ENCODE data around the gene REC114. TPM values are rescaled to one million over a fixed set of nuclear protein-coding genes. Genes with fewer than 3 reads are reported as not detected.
"Not testable (repeated sequence)": the region's sequence is repeated elsewhere in the genome, so short reads cannot be mapped to it uniquely, and the experiment has no call there.

The REC114 gene
- total and polyA plus RNA-seq, 2 donors (not counting 1 experiment from before 2014, with no cell fraction given), result not detected

- Mint-ChIP-seq H3K4me3 (no peak overlapping the region), H3K4me1 (no peaks in the 10 kb centered on the region), H3K27ac (no peak overlapping the region), H3K27me3 (no peaks in the 10 kb centered on the region), H3K9me3 (ENCODE audit: insufficient read depth) (no peaks in the 10 kb centered on the region)
- ATAC-seq (ENCODE audit: low read depth) (no peak), DNase-seq (no peak)
- H3K9ac ChIP-seq (ENCODE audit: low read length), result no peak overlapping the region
- H2AFZ ChIP-seq (ENCODE audit: insufficient read depth, low read depth, low read length, poor library complexity, severe bottlenecking), result no peak overlapping the region
- peaks cover 4 to 69% of the 10 kb centered on the region in 2 experiments for H3K36me3 ChIP-seq (replicated peaks in 1 of 2; ENCODE audit: control extremely low read depth in 1 of 2, control insufficient read depth in 1 of 2, extremely low read depth in 1 of 2, insufficient read depth in 2 of 2, low read length in 1 of 2)
- intact Hi-C loops (cut with micrococcal nuclease), result no loop called here
- no peaks in the 10 kb centered on the region for H3K79me2 ChIP-seq (ENCODE audit: control insufficient read depth, insufficient read depth, low read length)
- H3K4me2 ChIP-seq (replicated peaks; ENCODE audit: low read depth, low read length, poor library complexity, severe bottlenecking), result no peak overlapping the region
- TF ChIP-seq, protein P1, sequence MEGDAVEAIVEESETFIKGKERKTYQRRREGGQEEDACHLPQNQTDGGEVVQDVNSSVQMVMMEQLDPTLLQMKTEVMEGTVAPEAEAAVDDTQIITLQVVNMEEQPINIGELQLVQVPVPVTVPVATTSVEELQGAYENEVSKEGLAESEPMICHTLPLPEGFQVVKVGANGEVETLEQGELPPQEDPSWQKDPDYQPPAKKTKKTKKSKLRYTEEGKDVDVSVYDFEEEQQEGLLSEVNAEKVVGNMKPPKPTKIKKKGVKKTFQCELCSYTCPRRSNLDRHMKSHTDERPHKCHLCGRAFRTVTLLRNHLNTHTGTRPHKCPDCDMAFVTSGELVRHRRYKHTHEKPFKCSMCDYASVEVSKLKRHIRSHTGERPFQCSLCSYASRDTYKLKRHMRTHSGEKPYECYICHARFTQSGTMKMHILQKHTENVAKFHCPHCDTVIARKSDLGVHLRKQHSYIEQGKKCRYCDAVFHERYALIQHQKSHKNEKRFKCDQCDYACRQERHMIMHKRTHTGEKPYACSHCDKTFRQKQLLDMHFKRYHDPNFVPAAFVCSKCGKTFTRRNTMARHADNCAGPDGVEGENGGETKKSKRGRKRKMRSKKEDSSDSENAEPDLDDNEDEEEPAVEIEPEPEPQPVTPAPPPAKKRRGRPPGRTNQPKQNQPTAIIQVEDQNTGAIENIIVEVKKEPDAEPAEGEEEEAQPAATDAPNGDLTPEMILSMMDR (IDR thresholded peaks at IDR 0.05), result no peak
- no peak for TF ChIP-seq EZH2 (IDR thresholded peaks at IDR 0.05; ENCODE audit: borderline replicate concordance, insufficient read depth, low read depth, low read length, poor library complexity, severe bottlenecking)
- no peak overlapping the region for H3K4me3 ChIP-seq (ENCODE audit: control extremely low read depth in 1 of 5, extremely low read depth in 1 of 5, insufficient read depth in 1 of 5, low read depth in 2 of 5, low read length in 4 of 5)
- ChIA-PET POLR2A (no interaction called here), CTCF (no interaction called here)
- no peaks in the 10 kb centered on the region for H4K20me1 ChIP-seq (ENCODE audit: control insufficient read depth, insufficient read depth, low read length, poor library complexity, severe bottlenecking)
- H3K4me1 ChIP-seq (ENCODE audit: control insufficient read depth in 2 of 2, insufficient read depth in 2 of 2, low read length in 2 of 2), result no peaks in the 10 kb centered on the region
- WGBS (ENCODE audit: insufficient coverage), result 92% methylated on average over 5 of the region's 9 CpGs
- no peaks in the 10 kb centered on the region for H3K9me3 ChIP-seq (ENCODE audit: control extremely low read depth in 1 of 3, control insufficient read depth in 2 of 3, insufficient read depth in 1 of 3, low read length in 2 of 3)
- H3K27ac ChIP-seq (ENCODE audit: low read length in 2 of 2), result no peak overlapping the region
- H3K27me3 ChIP-seq (replicated peaks in 1 of 4; ENCODE audit: control extremely low read depth in 1 of 4, control insufficient read depth in 3 of 4, insufficient read depth in 4 of 4, low read length in 3 of 4), result no peaks in the 10 kb centered on the region
Measured at GRCh38 chr15:73573572-73573971, 130.6 kb downstream of the REC114 start.

GRCh38 chr15:73575636-73576247 is 132.8 kb downstream of the REC114 start:
- no peak for ATAC-seq (ENCODE audit: low read depth)

GRCh38 chr15:73577593-73577992 is 134.6 kb downstream of the REC114 start:
- H3K9me3 ChIP-seq (ENCODE audit: control extremely low read depth in 1 of 3, control insufficient read depth in 2 of 3, insufficient read depth in 1 of 3, low read length in 2 of 3); H3K4me3 ChIP-seq (ENCODE audit: control extremely low read depth in 1 of 5, extremely low read depth in 1 of 5, insufficient read depth in 1 of 5, low read depth in 2 of 5, low read length in 4 of 5); H4K20me1 ChIP-seq (ENCODE audit: control insufficient read depth, insufficient read depth, low read length, poor library complexity, severe bottlenecking); H3K27ac ChIP-seq (ENCODE audit: low read length in 2 of 2); H3K27me3 ChIP-seq (replicated peaks in 1 of 4; ENCODE audit: control extremely low read depth in 1 of 4, control insufficient read depth in 3 of 4, insufficient read depth in 4 of 4, low read length in 3 of 4); ATAC-seq (ENCODE audit: low read depth); DNase-seq; H3K4me2 ChIP-seq (replicated peaks; ENCODE audit: low read depth, low read length, poor library complexity, severe bottlenecking); H2AFZ ChIP-seq (ENCODE audit: insufficient read depth, low read depth, low read length, poor library complexity, severe bottlenecking); H3K4me1 ChIP-seq (ENCODE audit: control insufficient read depth in 2 of 2, insufficient read depth in 2 of 2, low read length in 2 of 2); H3K4me3 Mint-ChIP-seq; H3K4me1 Mint-ChIP-seq; POLR2A ChIA-PET; H3K9me3 Mint-ChIP-seq (ENCODE audit: insufficient read depth); H3K9ac ChIP-seq (ENCODE audit: low read length); intact Hi-C loops (cut with micrococcal nuclease); H3K79me2 ChIP-seq (ENCODE audit: control insufficient read depth, insufficient read depth, low read length); H3K27me3 Mint-ChIP-seq; CTCF ChIA-PET; H3K27ac Mint-ChIP-seq: not testable (repeated sequence)
- peaks cover 0 to 52% of the 10 kb centered on the region in 2 experiments for H3K36me3 ChIP-seq (replicated peaks in 1 of 2; ENCODE audit: control extremely low read depth in 1 of 2, control insufficient read depth in 1 of 2, extremely low read depth in 1 of 2, insufficient read depth in 2 of 2, low read length in 1 of 2)

More at GRCh38 chr15:73575636-73576247, 132.8 kb downstream of the REC114 start:
- Histone ChIP-seq H3K79me2 (ENCODE audit: control insufficient read depth, insufficient read depth, low read length) (no peaks in the 10 kb centered on the region), H3K27me3 (replicated peaks in 1 of 4; ENCODE audit: control extremely low read depth in 1 of 4, control insufficient read depth in 3 of 4, insufficient read depth in 4 of 4, low read length in 3 of 4) (no peaks in the 10 kb centered on the region), H3K4me3 (ENCODE audit: control extremely low read depth in 1 of 5, extremely low read depth in 1 of 5, insufficient read depth in 1 of 5, low read depth in 2 of 5, low read length in 4 of 5) (no peak overlapping the region), H3K4me1 (ENCODE audit: control insufficient read depth in 2 of 2, insufficient read depth in 2 of 2, low read length in 2 of 2) (no peaks in the 10 kb centered on the region), H3K4me2 (replicated peaks; ENCODE audit: low read depth, low read length, poor library complexity, severe bottlenecking) (no peak overlapping the region), H3K27ac (ENCODE audit: low read length in 2 of 2) (no peak overlapping the region), H2AFZ (ENCODE audit: insufficient read depth, low read depth, low read length, poor library complexity, severe bottlenecking) (no peak overlapping the region), H3K9ac (ENCODE audit: low read length) (no peak overlapping the region), H4K20me1 (ENCODE audit: control insufficient read depth, insufficient read depth, low read length, poor library complexity, severe bottlenecking) (no peaks in the 10 kb centered on the region), H3K36me3 (replicated peaks in 1 of 2; ENCODE audit: control extremely low read depth in 1 of 2, control insufficient read depth in 1 of 2, extremely low read depth in 1 of 2, insufficient read depth in 2 of 2, low read length in 1 of 2) (peaks cover 2 to 53% of the 10 kb centered on the region in 2 experiments), H3K9me3 (ENCODE audit: control extremely low read depth in 1 of 3, control insufficient read depth in 2 of 3, insufficient read depth in 1 of 3, low read length in 2 of 3) (no peaks in the 10 kb centered on the region)
- H3K4me1 Mint-ChIP-seq, result no peaks in the 10 kb centered on the region
- H3K4me3 Mint-ChIP-seq, result no peak overlapping the region
- no peaks in the 10 kb centered on the region for H3K9me3 Mint-ChIP-seq (ENCODE audit: insufficient read depth)
- no peak for TF ChIP-seq EZH2 (IDR thresholded peaks at IDR 0.05; ENCODE audit: borderline replicate concordance, insufficient read depth, low read depth, low read length, poor library complexity, severe bottlenecking)
- TF ChIP-seq, protein P1 (IDR thresholded peaks at IDR 0.05), result no peak
- DNase-seq, result no peak
- WGBS (ENCODE audit: insufficient coverage), result 67% methylated on average over 1 of the region's 3 CpGs
- ChIA-PET CTCF (no interaction called here), POLR2A (no interaction called here)
- intact Hi-C loops (cut with micrococcal nuclease), result no loop called here
- H3K27ac Mint-ChIP-seq, result no peak overlapping the region
- no peaks in the 10 kb centered on the region for H3K27me3 Mint-ChIP-seq
